ENCODE results near the gene GATA5.
A peak's percentile ranks its signal among the peaks of the same experiment; 100 is the strongest.
"Not testable (repeated sequence)": the region's sequence is repeated elsewhere in the genome, so short reads cannot be mapped to it uniquely, and the experiment has no call there.

GATA5 gene

DNA sequence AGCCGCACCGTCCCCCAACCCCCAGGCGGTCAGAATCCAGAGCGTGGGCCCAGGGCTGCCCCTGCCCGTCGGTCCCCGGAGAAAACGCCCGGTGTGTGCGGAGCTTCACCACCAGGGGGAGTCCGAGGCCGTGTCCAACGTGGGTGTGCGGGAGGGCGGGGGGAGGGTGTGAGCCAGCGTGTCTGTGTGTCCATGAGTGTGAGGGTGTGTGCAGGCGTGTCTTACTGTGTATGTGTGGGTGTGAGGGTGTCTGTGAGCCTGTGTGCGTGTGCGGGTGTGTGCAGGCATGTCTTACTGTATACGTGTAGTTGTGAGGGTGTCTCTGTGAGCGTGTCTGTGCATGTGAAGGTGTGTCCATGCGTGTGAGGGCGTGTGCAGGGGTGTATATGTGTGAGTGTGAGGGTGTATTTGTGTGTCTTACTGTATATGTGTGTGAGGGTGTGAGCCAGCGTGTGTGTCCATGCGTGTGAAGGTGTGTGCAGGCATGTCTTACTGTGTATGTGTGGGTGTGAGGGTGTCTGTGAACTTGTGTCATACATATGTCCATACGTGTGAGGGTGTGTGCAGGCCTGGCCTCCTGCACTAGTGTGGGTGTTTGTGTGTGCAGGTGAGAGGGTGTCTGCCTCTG is 24.6 kb upstream of the GATA5 start:
- H3K4me1 Mint-ChIP-seq (ENCODE audit: low read depth), result peaks cover 30% of the 10 kb centered on the region
- H3K9me3 Mint-ChIP-seq, result no peaks in the 10 kb centered on the region
- no peak overlapping the region for H3K4me3 Mint-ChIP-seq
- intact Hi-C loops (cut with micrococcal nuclease), result loop anchor here (2.0 to 5.0 kb wide), 2 partner anchors 116 to 307 kb away; no protein-coding TSS in a partner anchor
- H3K27me3 Mint-ChIP-seq, result peaks cover 11% of the 10 kb centered on the region
- no peaks in the 10 kb centered on the region for H3K36me3 Mint-ChIP-seq (ENCODE audit: low read depth)
- H3K27ac Mint-ChIP-seq, result peak overlapping the region; percentile 20

- peaks cover 11% of the 10 kb centered on the region for H3K27me3 Mint-ChIP-seq
Measured at GRCh38 chr20:62499758-62500236, 24.0 kb upstream of the GATA5 start.

GRCh38 chr20:62498874-62499273 is 23.1 kb upstream of the GATA5 start:
- H3K27me3 Mint-ChIP-seq, result peaks cover 11% of the 10 kb centered on the region
- no peaks in the 10 kb centered on the region for H3K9me3 Mint-ChIP-seq
- no peak overlapping the region for H3K4me3 Mint-ChIP-seq
- H3K27ac Mint-ChIP-seq, result no peak overlapping the region
- intact Hi-C loops (cut with micrococcal nuclease), result no loop called here
- peaks cover 34% of the 10 kb centered on the region for H3K4me1 Mint-ChIP-seq (ENCODE audit: low read depth)
- no peaks in the 10 kb centered on the region for H3K36me3 Mint-ChIP-seq (ENCODE audit: low read depth)

More at GRCh38 chr20:62499758-62500236, 24.0 kb upstream of the GATA5 start:
- Mint-ChIP-seq H3K27ac (no peak overlapping the region), H3K4me1 (ENCODE audit: low read depth) (peaks cover 31% of the 10 kb centered on the region), H3K36me3 (ENCODE audit: low read depth) (no peaks in the 10 kb centered on the region), H3K4me3 (no peak overlapping the region), H3K9me3 (no peaks in the 10 kb centered on the region)
- intact Hi-C loops (cut with micrococcal nuclease), result loop anchor here (2.0 to 5.0 kb wide), 2 partner anchors 117 to 308 kb away; no protein-coding TSS in a partner anchor

- Mint-ChIP-seq H3K27me3 (peaks cover 14% of the 10 kb centered on the region), H3K9me3 (no peaks in the 10 kb centered on the region), H3K4me1 (ENCODE audit: low read depth) (peaks cover 21% of the 10 kb centered on the region), H3K4me3 (no peak overlapping the region), H3K36me3 (ENCODE audit: low read depth) (no peaks in the 10 kb centered on the region), H3K27ac (no peak overlapping the region)
- intact Hi-C loops (cut with micrococcal nuclease), result no loop called here
Measured at GRCh38 chr20:62496568-62497218, 20.9 kb upstream of the GATA5 start.

GRCh38 chr20:62495749-62496567 is 20.2 kb upstream of the GATA5 start:
- Mint-ChIP-seq H3K9me3 (no peaks in the 10 kb centered on the region), H3K36me3 (ENCODE audit: low read depth) (no peaks in the 10 kb centered on the region), H3K4me1 (ENCODE audit: low read depth) (peaks cover 14% of the 10 kb centered on the region), H3K27me3 (peaks cover 16% of the 10 kb centered on the region), H3K4me3 (no peak overlapping the region), H3K27ac (no peak overlapping the region)
- intact Hi-C loops (cut with micrococcal nuclease), result no loop called here

- H3K36me3 Mint-ChIP-seq (ENCODE audit: low read depth), result no peaks in the 10 kb centered on the region
- H3K27ac Mint-ChIP-seq, result no peak overlapping the region
- intact Hi-C loops (cut with micrococcal nuclease), result no loop called here
- H3K4me3 Mint-ChIP-seq, result no peak overlapping the region
- peaks cover 16% of the 10 kb centered on the region for H3K27me3 Mint-ChIP-seq
- peaks cover 6% of the 10 kb centered on the region for H3K4me1 Mint-ChIP-seq (ENCODE audit: low read depth)
- H3K9me3 Mint-ChIP-seq, result no peaks in the 10 kb centered on the region
Measured at GRCh38 chr20:62494980-62495748, 19.4 kb upstream of the GATA5 start.

- intact Hi-C loops (cut with micrococcal nuclease), result no loop called here
Measured at GRCh38 chr20:62494537-62494936, 18.7 kb upstream of the GATA5 start.

GRCh38 chr20:62493886-62494285 is 18.1 kb upstream of the GATA5 start:
- H3K4me1 Mint-ChIP-seq (ENCODE audit: low read depth), result peaks cover 5% of the 10 kb centered on the region
- H3K4me3 Mint-ChIP-seq, result no peak overlapping the region
- intact Hi-C loops (cut with micrococcal nuclease), result no loop called here
- H3K9me3 Mint-ChIP-seq, result no peaks in the 10 kb centered on the region
- H3K27ac Mint-ChIP-seq, result no peak overlapping the region
- H3K36me3 Mint-ChIP-seq (ENCODE audit: low read depth), result no peaks in the 10 kb centered on the region
- H3K27me3 Mint-ChIP-seq, result peaks cover 18% of the 10 kb centered on the region

More at GRCh38 chr20:62494537-62494936, 18.7 kb upstream of the GATA5 start:
- H3K4me3 Mint-ChIP-seq, result no peak overlapping the region
- H3K27ac Mint-ChIP-seq, result no peak overlapping the region
- H3K9me3 Mint-ChIP-seq, result no peaks in the 10 kb centered on the region
- peaks cover 14% of the 10 kb centered on the region for H3K27me3 Mint-ChIP-seq
- peaks cover 5% of the 10 kb centered on the region for H3K4me1 Mint-ChIP-seq (ENCODE audit: low read depth)
- no peaks in the 10 kb centered on the region for H3K36me3 Mint-ChIP-seq (ENCODE audit: low read depth)

GRCh38 chr20:62493253-62493885 is 17.6 kb upstream of the GATA5 start:
- H3K4me1 Mint-ChIP-seq (ENCODE audit: low read depth), result peaks cover 5% of the 10 kb centered on the region
- no peak overlapping the region for H3K27ac Mint-ChIP-seq
- peaks cover 22% of the 10 kb centered on the region for H3K27me3 Mint-ChIP-seq
- no peaks in the 10 kb centered on the region for H3K36me3 Mint-ChIP-seq (ENCODE audit: low read depth)
- no peaks in the 10 kb centered on the region for H3K9me3 Mint-ChIP-seq
- H3K4me3 Mint-ChIP-seq, result no peak overlapping the region
- intact Hi-C loops (cut with micrococcal nuclease), result no loop called here

- Mint-ChIP-seq H3K36me3 (ENCODE audit: low read depth) (no peaks in the 10 kb centered on the region), H3K27me3 (peaks cover 29% of the 10 kb centered on the region), H3K4me1 (ENCODE audit: low read depth) (peaks cover 5% of the 10 kb centered on the region), H3K9me3 (no peaks in the 10 kb centered on the region), H3K4me3 (no peak overlapping the region), H3K27ac (no peak overlapping the region)
- intact Hi-C loops (cut with micrococcal nuclease), result no loop called here
Measured at GRCh38 chr20:62492711-62493110, 16.9 kb upstream of the GATA5 start.

GRCh38 chr20:62490783-62491182 is 15.0 kb upstream of the GATA5 start:
- H3K9me3 Mint-ChIP-seq; H3K36me3 Mint-ChIP-seq (ENCODE audit: low read depth); H3K27ac Mint-ChIP-seq; H3K4me1 Mint-ChIP-seq (ENCODE audit: low read depth); intact Hi-C loops (cut with micrococcal nuclease); H3K4me3 Mint-ChIP-seq: not testable (repeated sequence)
- H3K27me3 Mint-ChIP-seq, result peaks cover 42% of the 10 kb centered on the region

- H3K9me3 Mint-ChIP-seq, result no peaks in the 10 kb centered on the region
- H3K27me3 Mint-ChIP-seq, result peaks cover 51% of the 10 kb centered on the region
- peaks cover 5% of the 10 kb centered on the region for H3K4me1 Mint-ChIP-seq (ENCODE audit: low read depth)
- no peak overlapping the region for H3K27ac Mint-ChIP-seq
- H3K4me3 Mint-ChIP-seq, result no peak overlapping the region
- no peaks in the 10 kb centered on the region for H3K36me3 Mint-ChIP-seq (ENCODE audit: low read depth)
- intact Hi-C loops (cut with micrococcal nuclease), result no loop called here
Measured at GRCh38 chr20:62489932-62490263, 14.1 kb upstream of the GATA5 start.

GRCh38 chr20:62489186-62489931 is 13.6 kb upstream of the GATA5 start:
- Mint-ChIP-seq H3K27ac (no peak overlapping the region), H3K27me3 (peaks cover 56% of the 10 kb centered on the region), H3K4me1 (ENCODE audit: low read depth) (no peaks in the 10 kb centered on the region), H3K9me3 (no peaks in the 10 kb centered on the region), H3K36me3 (ENCODE audit: low read depth) (no peaks in the 10 kb centered on the region), H3K4me3 (no peak overlapping the region)
- intact Hi-C loops (cut with micrococcal nuclease), result no loop called here
